IMR-90 (cell line): ENCODE results near the gene AQP1. TPM values are rescaled to one million over a fixed set of nuclear protein-coding genes. Genes with fewer than 3 reads are reported as not detected.

Experiments
- ATAC-seq: fragments of 200-7000 bp; cut with Tn5 transposase; 2 replicates; pipeline ENCODE4 v1.9.1; 2020; ENCODE audit warnings: low read depth, mild to moderate bottlenecking, moderate library complexity
- BruUV-seq: library from RNA; stranded (reverse); fragments of 400-500 nt; replicated peaks from 2 replicates; lab custom pipeline; 2021; lab: Mats Ljungman, UMichigan
- CTCF ChIA-PET: fragments of 300-600 bp; formaldehyde crosslinking; extraction: SDS; loops from one replicate; lab custom pipeline; 2021; ENCODE audit warnings: antibody characterized with exemption; lab: Yijun Ruan, JAX
- POLR2A ChIA-PET: fragments of 300-600 bp; sonication (Branson Sonifier 250); formaldehyde crosslinking; loops from one replicate; lab custom pipeline; 2022; ENCODE audit warnings: antibody characterized with exemption; ENCODE audit not compliant: unreplicated experiment; lab: Charles Lee
- DNase-seq: peaks from one replicate; pipeline ENCODE4 v3.0.0; 2013
- H2AFZ ChIP-seq: replicated peaks from 2 replicates; pipeline ENCODE3; 2013; ENCODE audit warnings: low read length, mild to moderate bottlenecking; ENCODE audit not compliant: poor library complexity
- H2AK5ac ChIP-seq: 2 replicates; pipeline ENCODE4 v1.6.1; 2013; ENCODE audit warnings: low read depth, low read length, inconsistent platforms
- H2AK9ac ChIP-seq: replicated peaks from 2 replicates; pipeline ENCODE3; 2013; ENCODE audit warnings: mild to moderate bottlenecking, low read depth, low read length, moderate library complexity; ENCODE audit not compliant: poor library complexity
- H2BK120ac ChIP-seq: 2 replicates; pipeline ENCODE4 v1.6.1; 2013; ENCODE audit warnings: low read depth, low read length, inconsistent platforms
- H2BK15ac ChIP-seq: 3 replicates; pipeline ENCODE4 v1.6.1; 2013; ENCODE audit warnings: low read depth, low read length, inconsistent platforms
- H2BK20ac ChIP-seq: 2 replicates; pipeline ENCODE4 v1.6.1; 2013; ENCODE audit warnings: low read depth, mild to moderate bottlenecking, inconsistent platforms, low read length, moderate library complexity
- H2BK5ac ChIP-seq: 2 replicates; pipeline ENCODE4 v1.6.1; 2013; ENCODE audit warnings: mild to moderate bottlenecking, low read depth, low read length, inconsistent platforms; ENCODE audit not compliant: poor library complexity, severe bottlenecking
- H3K14ac ChIP-seq: replicated peaks from 2 replicates; pipeline ENCODE4 v1.6.1; 2013; ENCODE audit warnings: low read depth, low read length, inconsistent platforms
- H3K18ac ChIP-seq: 2 replicates; pipeline ENCODE4 v1.6.1; 2013; ENCODE audit warnings: low read depth, low read length, control low read depth
- H3K23ac ChIP-seq: 2 replicates; pipeline ENCODE4 v1.6.1; 2013; ENCODE audit warnings: low read depth, low read length, inconsistent platforms
- H3K27ac ChIP-seq: 2 replicates; pipeline ENCODE4 v1.5.1; 2013; ENCODE audit warnings: mild to moderate bottlenecking, control low read depth, low read length; ENCODE audit not compliant: insufficient read depth
- H3K27me3 ChIP-seq: 2 replicates; pipeline ENCODE4 v1.6.1; 2013; ENCODE audit warnings: low read length; ENCODE audit not compliant: control insufficient read depth, insufficient read depth
- H3K36me3 ChIP-seq: 2 replicates; pipeline ENCODE4 v1.6.1; 2013; ENCODE audit warnings: low read length, mixed read lengths; ENCODE audit not compliant: control insufficient read depth, insufficient read depth
- H3K4ac ChIP-seq: 2 replicates; pipeline ENCODE4 v1.6.1; 2013; ENCODE audit warnings: low read depth, low read length, inconsistent platforms
- H3K4me1 ChIP-seq: 2 replicates; pipeline ENCODE4 v1.6.1; 2013; ENCODE audit warnings: low read length, mixed read lengths; ENCODE audit not compliant: control insufficient read depth, insufficient read depth
- H3K4me2 ChIP-seq: 2 replicates; pipeline ENCODE4 v1.6.1; 2013; ENCODE audit warnings: low read depth, mild to moderate bottlenecking, control low read depth, low read length, moderate library complexity
- H3K4me3 ChIP-seq: 2 replicates; pipeline ENCODE4 v1.5.1; 2013; ENCODE audit warnings: low read depth, mild to moderate bottlenecking, control low read depth, low read length, moderate library complexity; ENCODE audit not compliant: insufficient read depth
- H3K56ac ChIP-seq: 2 replicates; pipeline ENCODE4 v1.6.1; 2013; ENCODE audit warnings: low read length, inconsistent platforms; ENCODE audit not compliant: insufficient read depth; ENCODE audit errors: extremely low read depth
- H3K79me1 ChIP-seq, 2 experiments: 2 replicates each; pipeline ENCODE4 v1.6.1; 2013; ENCODE audit warnings: low read length in 2 of 2, inconsistent platforms in 1 of 2, low read depth in 1 of 2
- H3K9ac ChIP-seq: 2 replicates; pipeline ENCODE4 v1.6.1; 2013; ENCODE audit warnings: low read depth, low read length, control low read depth
- H3K9me1 ChIP-seq: 2 replicates; pipeline ENCODE4 v1.6.1; 2013; ENCODE audit warnings: low read length, inconsistent platforms; ENCODE audit not compliant: insufficient read depth
- H3K9me3 ChIP-seq: 2 replicates; pipeline ENCODE4 v1.6.1; 2013; ENCODE audit warnings: low read length; ENCODE audit not compliant: control insufficient read depth, insufficient read depth
- H4K20me1 ChIP-seq: 2 replicates; pipeline ENCODE4 v1.6.1; 2013; ENCODE audit warnings: low read length, inconsistent platforms; ENCODE audit not compliant: insufficient read depth
- H4K5ac ChIP-seq: 2 replicates; pipeline ENCODE4 v1.6.1; 2013; ENCODE audit warnings: mild to moderate bottlenecking, low read depth, low read length, control low read depth
- H4K8ac ChIP-seq, 2 experiments: 2 replicates each; pipeline ENCODE4 v1.6.1; 2013; ENCODE audit warnings: low read depth in 2 of 2, low read length in 2 of 2, control low read depth in 1 of 2, inconsistent platforms in 1 of 2
- H4K91ac ChIP-seq: 2 replicates; pipeline ENCODE4 v1.6.1; 2013; ENCODE audit warnings: low read depth, low read length, inconsistent platforms; ENCODE audit not compliant: insufficient read depth
- BHLHE40 ChIP-seq: fragments of 150-350 bp; IDR thresholded peaks from 2 replicates; pipeline ENCODE4 v1.6.1; 2016; ENCODE audit warnings: mild to moderate bottlenecking, low read depth, low read length
- CEBPB ChIP-seq: IDR thresholded peaks from 2 replicates; pipeline ENCODE4 v1.6.1; 2012; ENCODE audit warnings: low read depth, low read length, improper control_type of control experiment
- MAFK ChIP-seq: IDR thresholded peaks from 2 replicates; pipeline ENCODE4 v1.6.1; 2012; ENCODE audit warnings: low read depth, low read length, improper control_type of control experiment
- MXI1 ChIP-seq: IDR thresholded peaks from 2 replicates; pipeline ENCODE4 v1.6.1; 2012; ENCODE audit warnings: low read depth, mild to moderate bottlenecking, low read length, moderate library complexity, borderline replicate concordance
- NFE2L2 ChIP-seq: fragments of 150-350 bp; IDR thresholded peaks from 2 replicates; pipeline ENCODE4 v1.6.1; 2016; ENCODE audit warnings: low read depth, mild to moderate bottlenecking, low read length
- POLR2A ChIP-seq: IDR thresholded peaks from 2 replicates; pipeline ENCODE4 v1.6.1; 2012; ENCODE audit warnings: mild to moderate bottlenecking, low read depth, low read length
- RAD21 ChIP-seq: IDR thresholded peaks from 2 replicates; pipeline ENCODE4 v1.6.1; 2012; ENCODE audit warnings: low read length, improper control_type of control experiment
- RCOR1 ChIP-seq: IDR thresholded peaks from 2 replicates; pipeline ENCODE4 v1.6.1; 2012; ENCODE audit warnings: mild to moderate bottlenecking, low read length, improper control_type of control experiment; ENCODE audit not compliant: insufficient replicate concordance
- RFX5 ChIP-seq: IDR thresholded peaks from 2 replicates; pipeline ENCODE4 v1.8.0; 2012; ENCODE audit warnings: low read depth, mild to moderate bottlenecking, low read length, moderate library complexity
- WGBS, 2 experiments: methylation state at CpG; one replicate each; pipeline versions ENCODE4 v1.1.5 to v1.1.7; 2013; ENCODE audit warnings: missing lambda C conversion rate in 2 of 2; ENCODE audit not compliant: insufficient read length in 1 of 2; ENCODE audit errors: extremely low coverage in 2 of 2; 5-methylcytosine and 5-hydroxymethylcytosine counted together
- dilution Hi-C: fragments of 300-500 bp; cut with HindIII; formaldehyde crosslinking; loops from one replicate; pipeline ENCODE4 v1.14.3; 2018; ENCODE audit warnings: low sequenced_read_pairs; ENCODE audit not compliant: unreplicated experiment
- in situ Hi-C: fragments of 300-500 bp; cut with MboI; formaldehyde crosslinking; loops from 3 replicates; pipeline ENCODE4 v1.14.3; 2019; ENCODE audit warnings: low sequenced_read_pairs, inconsistent platforms, mixed read lengths
- intact Hi-C: fragments of 100-400 bp; cut with micrococcal nuclease; formaldehyde crosslinking; loops from 2 replicates; pipeline ENCODE4 v1.10.0; 2022
- polyA plus RNA-seq, 3 experiments: library from polyadenylated mRNA; depleted of rRNA; stranded (reverse); fragments of >200 nt; gene quantifications; 2 replicates each; pipeline ENCODE4 v1.2.3, GENCODE V29; 2012; ENCODE audit warnings: low replicate concordance in 1 of 3
- total RNA-seq: library from RNA; depleted of rRNA; stranded (reverse); fragments of >200 nt; gene quantifications from 2 replicates; pipeline ENCODE4 v1.2.3, GENCODE V29; 2012
- TF ChIP-seq, protein P1 (sequence below): conservative IDR thresholded peaks from 2 replicates; pipeline ENCODE4 v1.5.1; 2012; ENCODE audit warnings: mild to moderate bottlenecking, low read depth, low read length, improper control_type of control experiment

The AQP1 gene
- total and polyA plus RNA-seq, 2 of the 4 experiments (the other 2 are of a cell fraction) = 0.18 to 0.39 TPM

DNA sequence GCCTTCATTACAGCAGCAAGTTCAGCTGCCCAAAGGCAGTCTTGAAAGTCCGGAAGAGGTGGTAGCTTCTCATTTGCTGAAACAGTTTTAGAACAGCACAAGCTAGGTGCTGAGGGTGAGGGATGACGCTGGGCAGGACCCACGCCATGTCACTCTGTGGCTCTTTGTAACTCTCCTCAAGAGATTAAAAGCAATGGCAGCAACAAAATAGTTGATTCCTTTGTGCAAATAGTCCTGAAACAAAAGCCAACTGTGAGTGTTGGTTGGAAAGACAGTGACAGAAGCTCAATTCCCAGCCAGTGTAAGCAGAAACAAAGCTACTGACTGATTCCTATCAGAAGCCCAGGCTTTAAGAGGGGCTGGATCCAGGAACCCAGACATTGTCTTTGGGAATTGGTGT lies 47.6 kb upstream of the AQP1 start:
- H3K14ac ChIP-seq = no peak overlapping the region
- no peak overlapping the region for H2AFZ ChIP-seq
- no TSS peak for BruUV-seq
- H2BK5ac ChIP-seq = no peak overlapping the region
- H3K4me1 ChIP-seq = peaks cover 9% of the 10 kb centered on the region
- no peak overlapping the region for H3K23ac ChIP-seq
- H3K4me3 ChIP-seq = no peak overlapping the region
- no peak for TF ChIP-seq RFX5
- no peak for TF ChIP-seq POLR2A
- TF ChIP-seq NFE2L2 = no peak
- TF ChIP-seq, protein P1, sequence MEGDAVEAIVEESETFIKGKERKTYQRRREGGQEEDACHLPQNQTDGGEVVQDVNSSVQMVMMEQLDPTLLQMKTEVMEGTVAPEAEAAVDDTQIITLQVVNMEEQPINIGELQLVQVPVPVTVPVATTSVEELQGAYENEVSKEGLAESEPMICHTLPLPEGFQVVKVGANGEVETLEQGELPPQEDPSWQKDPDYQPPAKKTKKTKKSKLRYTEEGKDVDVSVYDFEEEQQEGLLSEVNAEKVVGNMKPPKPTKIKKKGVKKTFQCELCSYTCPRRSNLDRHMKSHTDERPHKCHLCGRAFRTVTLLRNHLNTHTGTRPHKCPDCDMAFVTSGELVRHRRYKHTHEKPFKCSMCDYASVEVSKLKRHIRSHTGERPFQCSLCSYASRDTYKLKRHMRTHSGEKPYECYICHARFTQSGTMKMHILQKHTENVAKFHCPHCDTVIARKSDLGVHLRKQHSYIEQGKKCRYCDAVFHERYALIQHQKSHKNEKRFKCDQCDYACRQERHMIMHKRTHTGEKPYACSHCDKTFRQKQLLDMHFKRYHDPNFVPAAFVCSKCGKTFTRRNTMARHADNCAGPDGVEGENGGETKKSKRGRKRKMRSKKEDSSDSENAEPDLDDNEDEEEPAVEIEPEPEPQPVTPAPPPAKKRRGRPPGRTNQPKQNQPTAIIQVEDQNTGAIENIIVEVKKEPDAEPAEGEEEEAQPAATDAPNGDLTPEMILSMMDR = no peak
- TF ChIP-seq RCOR1 = no peak
- no peak for TF ChIP-seq RAD21
- TF ChIP-seq CEBPB = no peak
- TF ChIP-seq MAFK = no peak
- TF ChIP-seq MXI1 = no peak
- no peak for TF ChIP-seq BHLHE40
- DNase-seq = no peak
- intact Hi-C loops (no loop called here), in situ Hi-C loops (no loop called here), dilution Hi-C loops (no loop called here)
- no peak overlapping the region; the same call in 1 of the 2 replicates for H4K5ac ChIP-seq
- no peak overlapping the region for H3K9ac ChIP-seq
- no peak overlapping the region for H2BK15ac ChIP-seq
- H3K36me3 ChIP-seq = no peaks in the 10 kb centered on the region
- H4K8ac ChIP-seq = no peak overlapping the region
- H3K9me3 ChIP-seq = no peaks in the 10 kb centered on the region
- ChIA-PET POLR2A (no interaction called here), CTCF (no interaction called here)
- H3K27ac ChIP-seq = no peak overlapping the region; the same call in 1 of the 2 replicates
- H3K27me3 ChIP-seq = no peaks in the 10 kb centered on the region
- 0 out of 2 replicates have a peak overlapping the region, but pooled peaks have one; percentile 9 for H2BK20ac ChIP-seq
- 0 out of 2 replicates have a peak overlapping the region, but pooled peaks have one; percentile 8 for H2BK120ac ChIP-seq
- H4K91ac ChIP-seq = no peak overlapping the region
- H2AK5ac ChIP-seq = peak overlapping the region; percentile 51; the same call in 1 of the 2 replicates
- H3K79me1 ChIP-seq = no peaks in the 10 kb centered on the region
- ATAC-seq = no peak
- H3K56ac ChIP-seq = no peak overlapping the region
- peaks cover 13% of the 10 kb centered on the region for H3K9me1 ChIP-seq
- WGBS, 2 experiments = 71% methylated on average over 1 of the region's 3 CpGs; no CpG with 5 or more reads in 1 of the 2 experiments
- no peak overlapping the region; the same call in 1 of the 2 replicates for H3K18ac ChIP-seq
- H3K4ac ChIP-seq = no peak overlapping the region
- H3K4me2 ChIP-seq = no peak overlapping the region; the same call in 1 of the 2 replicates
- no peaks in the 10 kb centered on the region; the same call in 1 of the 2 replicates for H4K20me1 ChIP-seq
- H2AK9ac ChIP-seq = no peak overlapping the region
